Measurements from ENCODE around the gene DYRK1A.

Gene DYRK1A

DNA sequence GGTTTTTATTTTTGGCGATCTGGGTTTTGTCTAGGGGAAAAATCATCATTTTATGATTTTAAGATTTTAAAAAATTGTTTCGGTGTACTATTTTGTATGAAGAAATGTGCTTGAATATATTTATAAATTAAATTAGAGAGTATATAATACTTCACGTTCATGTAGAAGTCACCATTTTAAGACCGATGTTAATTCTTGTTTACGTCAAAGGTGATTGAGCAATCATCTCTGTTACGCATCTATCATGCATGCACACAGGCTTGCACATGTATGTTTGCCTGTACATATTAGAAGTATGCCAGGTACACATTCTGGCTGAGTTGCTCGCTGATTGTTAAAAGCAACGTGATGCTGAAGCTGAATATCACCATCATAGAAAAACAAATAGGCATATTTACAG lies 54.7 kb downstream of the DYRK1A start:
- DNase-seq, result no peak

DNA sequence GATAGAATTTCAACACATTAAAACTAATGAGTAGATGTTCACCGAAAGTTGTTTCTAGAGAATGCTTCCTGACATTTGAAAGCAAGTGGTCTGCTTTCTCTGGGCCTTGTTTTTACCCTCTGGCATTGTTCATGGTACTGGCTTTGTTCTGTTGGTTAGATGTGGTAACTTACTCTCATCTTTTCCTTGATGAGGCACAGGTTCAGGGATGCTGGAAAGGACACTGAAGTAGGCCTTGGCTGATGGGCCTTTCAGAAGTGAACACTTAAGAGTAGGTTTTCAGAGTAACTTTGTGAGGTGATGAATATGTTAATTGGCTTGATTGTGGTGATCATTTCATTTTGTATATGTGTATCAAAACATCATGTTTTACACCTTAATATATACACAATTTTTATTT lies 55.8 kb downstream of the DYRK1A start:
- no peak for DNase-seq

DNA sequence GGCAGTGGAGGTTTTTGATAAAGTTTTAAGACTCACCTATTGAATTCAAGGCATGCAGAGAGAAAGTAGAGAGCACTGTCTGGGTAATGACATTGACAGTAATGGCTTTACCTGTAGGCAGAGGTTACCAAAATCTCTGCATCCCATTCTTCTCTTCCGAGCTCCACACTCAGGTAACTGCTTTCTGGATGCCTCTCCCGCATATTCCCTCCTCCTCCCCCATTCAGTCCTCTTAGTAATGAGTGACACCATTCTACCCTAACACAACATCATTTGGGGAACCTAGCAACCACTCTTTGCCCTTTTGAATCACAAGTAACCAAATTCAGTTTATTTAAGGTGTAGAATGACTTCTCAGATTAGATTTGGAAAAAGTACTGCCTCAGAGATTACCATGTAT lies 56.5 kb downstream of the DYRK1A start:
- no peak for DNase-seq

DNA sequence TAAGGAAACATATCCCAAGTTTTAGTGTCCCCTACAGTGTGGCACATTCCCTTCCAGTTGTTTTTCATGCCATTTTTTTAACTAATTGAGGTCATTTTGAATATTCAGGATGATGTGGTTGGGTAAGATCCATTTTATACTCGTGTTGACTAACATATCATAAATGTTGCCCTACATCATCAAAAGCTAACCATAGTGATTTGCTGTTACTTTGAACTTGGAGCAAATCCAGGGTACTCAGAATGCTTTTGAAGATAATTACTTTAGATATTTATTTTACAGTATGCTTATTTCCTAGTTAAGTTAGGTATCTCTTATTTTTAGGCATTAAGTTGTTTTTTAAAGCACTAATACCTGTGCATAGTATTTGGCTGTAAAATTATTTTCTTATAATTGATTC lies 57.8 kb downstream of the DYRK1A start:
- no peak for DNase-seq

DNA sequence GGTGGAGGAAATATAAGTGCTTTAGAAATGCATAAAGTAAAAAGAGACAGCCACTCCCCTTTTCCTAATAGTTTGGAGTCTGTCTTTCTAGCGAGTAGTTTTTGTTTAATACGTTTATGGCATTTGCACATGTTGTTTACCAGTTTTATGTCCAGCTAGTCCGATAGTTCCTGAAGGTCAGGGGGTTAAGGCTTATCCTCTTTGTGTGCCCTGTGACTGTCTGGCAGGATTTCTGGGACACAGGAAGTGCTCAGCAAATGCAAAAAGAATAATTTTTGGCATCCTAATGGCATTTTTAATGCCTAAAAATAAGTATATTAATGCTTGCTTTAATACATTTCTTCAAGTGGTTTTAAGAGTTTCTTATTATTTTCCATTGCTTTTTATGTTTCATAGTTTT lies 58.4 kb downstream of the DYRK1A start:
- no peak for DNase-seq

DNA sequence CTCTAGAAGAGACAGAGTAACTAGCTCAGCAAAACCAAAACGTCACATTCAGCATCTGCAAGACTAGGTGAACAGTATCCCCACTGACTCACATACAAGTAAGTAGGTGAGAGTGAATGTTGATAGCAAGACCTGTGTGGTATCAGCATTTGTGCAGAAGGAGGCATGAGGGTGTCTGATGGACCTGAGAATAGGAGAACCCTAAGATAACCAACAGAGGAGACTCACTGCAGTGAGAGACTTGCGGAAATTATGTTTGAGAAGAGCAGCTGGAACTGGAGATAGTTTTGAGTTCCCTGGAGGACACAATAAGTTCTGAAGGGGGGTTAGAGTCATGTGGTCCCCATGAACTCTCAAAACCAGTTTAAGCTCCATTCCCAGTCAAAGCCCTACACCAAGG lies 59.1 kb downstream of the DYRK1A start:
- DNase-seq, result no peak

DNA sequence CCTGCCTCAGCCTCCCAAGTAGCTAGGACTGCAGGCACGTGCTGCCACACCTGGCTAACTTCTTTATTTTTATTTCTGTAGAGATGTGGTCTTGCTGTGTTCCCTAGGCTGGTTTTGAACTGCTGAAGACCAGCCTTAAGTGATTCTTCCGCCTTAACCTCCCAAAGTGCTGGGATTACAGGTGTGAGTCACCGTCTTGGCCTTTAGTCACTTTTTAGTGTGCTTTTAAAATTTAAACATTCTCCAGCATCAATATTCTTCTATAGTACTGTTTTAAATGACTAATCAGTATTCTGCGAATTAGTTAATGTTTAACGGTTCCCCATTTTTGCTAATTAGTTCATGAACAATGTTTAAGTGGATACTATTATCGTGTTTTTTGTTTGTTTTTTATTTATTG lies 60.6 kb downstream of the DYRK1A start:
- DNase-seq, result no peak

DNA sequence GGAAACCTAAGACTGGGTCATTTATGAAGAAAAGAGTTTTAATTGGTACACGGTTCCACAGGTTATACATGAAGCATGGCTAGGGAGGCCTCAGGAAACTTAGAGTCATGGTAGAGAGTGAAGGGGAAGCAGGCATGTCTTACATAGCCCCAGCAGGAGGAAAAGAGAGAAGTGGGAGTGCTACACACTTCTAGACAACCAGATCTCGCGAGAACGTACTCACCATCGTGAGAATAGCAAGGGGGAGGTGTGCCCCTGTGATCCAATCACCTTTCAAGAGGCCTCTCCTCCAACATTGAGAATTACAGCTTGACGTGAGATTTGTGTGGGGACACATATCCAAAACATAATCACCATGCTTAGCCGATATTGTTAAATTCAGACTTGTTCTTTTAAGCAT lies 62.8 kb downstream of the DYRK1A start:
- DNase-seq, result no peak

DNA sequence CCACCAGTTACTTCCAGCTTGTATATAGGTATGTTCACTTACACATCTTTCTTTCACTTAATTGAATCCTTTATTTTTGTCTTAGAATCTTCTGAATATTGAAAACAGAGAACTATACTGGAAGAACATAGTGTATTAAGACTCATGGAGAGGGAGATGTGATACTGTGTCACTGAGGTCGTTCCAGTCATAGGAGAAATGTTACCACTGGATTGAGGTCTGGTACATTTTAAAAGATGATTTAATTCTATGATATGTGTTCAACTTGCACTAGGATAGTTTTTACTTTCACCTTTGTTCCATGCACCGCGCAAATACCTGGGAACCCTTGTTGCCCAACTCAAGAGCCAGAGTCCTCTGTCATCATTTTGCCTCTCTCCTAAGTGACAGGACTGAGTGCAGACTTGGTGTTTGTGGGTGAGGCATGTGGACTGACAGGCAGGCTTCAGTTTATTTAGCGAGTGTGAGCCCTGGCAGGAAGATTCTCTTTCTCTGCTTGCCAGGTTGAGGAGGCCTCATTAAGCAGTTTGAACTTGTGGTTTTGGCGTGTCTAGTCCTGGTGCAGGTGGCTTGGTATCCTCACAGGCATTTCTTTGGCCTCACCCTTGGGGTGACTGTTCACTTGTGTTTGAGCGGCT lies 63.7 kb downstream of the DYRK1A start:
- DNase-seq, result no peak

DNA sequence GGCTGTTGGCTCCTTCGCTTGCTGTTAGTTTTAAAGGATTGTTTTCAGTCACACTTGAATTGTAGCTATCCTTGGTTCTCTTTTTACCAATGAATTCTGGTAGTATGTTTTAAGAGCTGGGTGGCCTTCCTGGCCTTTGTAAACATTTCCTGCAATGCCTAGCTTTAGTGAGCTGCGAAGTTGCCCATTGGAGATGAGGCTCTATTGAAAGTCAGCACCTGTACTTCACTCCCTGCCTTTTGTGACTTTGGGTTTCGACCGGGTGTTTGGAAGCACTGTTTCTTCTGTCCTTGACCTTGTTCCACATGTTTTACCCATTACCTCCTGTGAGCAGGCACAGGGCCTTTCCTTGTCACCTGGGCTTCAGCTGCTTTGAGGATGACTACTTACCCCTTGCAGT lies 64.7 kb downstream of the DYRK1A start:
- DNase-seq, result no peak

DNA sequence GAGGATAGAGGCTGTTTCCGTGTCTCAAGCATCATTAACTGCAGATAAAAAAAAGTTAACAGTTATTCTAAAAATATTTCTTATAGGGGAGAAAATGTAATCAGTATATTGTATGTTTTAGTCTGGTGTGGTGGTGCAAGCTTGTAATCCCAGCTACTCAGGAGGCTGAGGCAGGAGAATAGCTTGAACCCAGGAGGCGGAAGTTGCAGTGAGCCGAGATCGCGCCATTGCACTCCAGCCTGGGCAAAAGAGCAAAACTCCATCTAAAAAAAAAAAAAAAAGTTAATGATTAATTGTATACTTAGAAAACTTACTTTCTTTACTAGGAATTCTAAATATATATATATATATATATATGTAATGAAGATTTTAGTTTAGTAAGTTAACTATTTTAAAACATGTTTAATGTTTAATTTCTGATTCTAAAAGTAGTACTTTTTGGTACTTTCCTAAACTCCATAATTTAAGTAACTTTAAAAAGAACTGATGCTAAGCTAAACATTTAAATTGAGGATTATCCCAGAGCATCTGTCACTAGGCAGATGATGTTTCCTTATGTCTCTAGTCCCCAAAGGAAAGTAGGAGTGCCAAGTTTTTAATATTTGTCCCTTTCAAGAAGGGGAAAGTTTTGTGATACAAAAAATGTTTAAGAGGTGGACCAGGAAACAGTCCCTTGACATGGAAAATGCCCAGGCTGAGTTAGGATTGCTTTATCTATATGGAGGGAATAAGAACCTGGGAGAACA lies 66.3 kb downstream of the DYRK1A start:
- DNase-seq, result no peak

DNA sequence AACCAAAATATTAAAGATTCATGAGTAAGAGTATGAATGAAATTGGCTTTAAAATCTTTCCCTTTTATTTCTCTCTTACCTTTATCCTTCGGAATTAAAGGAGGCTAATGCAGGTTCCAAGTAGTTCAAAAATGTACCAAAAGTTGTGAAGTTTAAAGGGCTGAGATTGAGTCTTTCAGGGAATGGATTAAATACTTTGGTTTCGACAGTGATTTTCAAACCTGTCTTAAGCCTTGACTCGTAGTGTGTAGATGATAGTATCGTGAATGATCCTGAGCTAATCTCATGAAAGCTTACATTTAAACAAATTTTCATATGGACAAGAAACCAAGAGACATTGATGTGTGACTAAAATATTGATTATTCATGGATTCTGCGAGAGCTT lies 66.9 kb downstream of the DYRK1A start:
- no peak for DNase-seq

DNA sequence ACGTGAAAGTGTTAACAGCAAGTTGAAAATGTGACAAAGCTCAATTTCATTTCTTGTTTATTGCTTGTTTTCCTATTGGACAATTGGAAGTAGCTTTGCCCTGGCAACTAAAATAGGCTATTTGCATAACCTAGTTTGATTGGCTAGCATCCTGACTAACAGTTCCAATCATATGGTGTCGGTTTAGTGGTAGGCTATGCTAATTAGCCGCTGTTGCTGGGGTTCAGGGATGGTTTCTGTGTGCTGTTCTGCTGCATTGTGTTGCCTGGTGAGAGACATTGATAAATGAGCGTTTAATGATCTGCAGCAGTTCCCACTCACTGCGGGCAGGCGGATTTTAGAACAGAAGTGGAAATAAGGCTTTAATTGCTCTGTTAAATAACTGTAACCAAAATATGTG lies 68.5 kb downstream of the DYRK1A start:
- peak; percentile 34 for DNase-seq

DNA sequence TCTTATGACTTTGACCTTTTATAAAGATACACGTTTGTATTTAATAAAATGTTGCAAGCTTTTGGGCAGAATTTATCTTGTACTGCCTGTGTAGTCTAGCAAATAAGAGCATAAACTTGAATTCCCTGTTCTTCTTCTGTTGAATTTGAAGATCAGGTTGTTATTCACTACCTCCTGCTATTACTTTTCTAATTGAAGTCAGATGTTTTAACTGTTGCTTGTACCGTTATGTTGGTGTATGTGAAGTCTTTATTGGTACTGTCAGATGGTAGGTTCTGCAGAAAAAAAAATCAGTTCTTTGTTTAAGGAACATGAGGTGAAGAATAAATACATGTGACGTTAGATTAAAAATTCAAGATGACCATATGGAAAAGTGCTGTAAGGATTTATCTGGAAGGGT lies 69.1 kb downstream of the DYRK1A start:
- no peak for DNase-seq

DNA sequence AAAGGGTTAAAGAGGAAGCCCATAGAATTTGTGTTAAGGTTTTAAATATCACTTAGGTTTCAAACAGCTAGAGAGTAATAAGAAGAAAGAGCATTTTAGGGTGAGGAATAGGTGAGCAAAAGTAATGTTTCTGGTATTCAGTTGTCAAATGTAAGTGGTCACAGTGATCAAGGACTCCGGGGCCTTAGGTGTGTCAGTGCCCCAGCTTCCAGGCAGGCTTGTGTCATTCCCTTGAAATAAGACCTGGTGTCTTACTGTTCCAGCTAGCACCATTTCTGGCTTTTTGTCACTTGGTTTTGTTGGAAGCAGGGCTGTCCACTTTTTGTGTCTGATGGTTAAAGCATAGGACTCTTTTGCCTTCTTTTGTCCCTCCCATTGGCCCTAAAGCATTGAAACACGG lies 69.6 kb downstream of the DYRK1A start:
- no peak for DNase-seq

DNA sequence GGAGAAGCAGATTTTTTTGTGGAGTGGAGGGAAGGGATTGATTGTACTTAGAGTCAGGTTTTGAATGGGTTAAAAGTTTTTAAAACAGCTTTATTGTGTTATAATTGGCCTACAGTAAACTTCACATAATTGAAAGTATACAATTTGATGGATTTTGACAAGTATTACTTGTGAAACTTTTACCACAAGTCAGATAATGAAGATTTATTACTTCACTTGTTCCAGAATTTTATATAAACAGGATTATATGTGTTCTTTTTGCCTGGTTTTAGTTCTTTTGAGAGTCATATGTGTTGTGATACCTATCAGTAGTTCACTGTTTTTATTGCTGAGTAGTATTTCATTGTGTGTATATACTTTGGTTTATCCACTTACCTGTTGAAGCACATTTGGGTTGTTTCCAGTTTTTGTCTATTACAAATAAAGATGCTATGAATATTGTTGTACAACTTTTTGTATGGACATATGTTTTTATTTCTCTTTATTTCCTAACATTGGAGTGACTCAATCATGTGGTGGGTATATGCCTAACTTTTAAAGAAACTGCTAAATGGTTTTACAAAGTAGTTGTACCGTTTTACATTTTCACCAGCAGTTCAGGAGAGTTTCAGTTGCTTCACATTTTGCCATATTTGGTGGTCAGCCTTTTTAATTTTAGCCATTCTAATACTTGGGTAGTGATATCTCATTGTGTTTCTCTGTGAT lies 71.0 kb downstream of the DYRK1A start:
- no peak for DNase-seq

DNA sequence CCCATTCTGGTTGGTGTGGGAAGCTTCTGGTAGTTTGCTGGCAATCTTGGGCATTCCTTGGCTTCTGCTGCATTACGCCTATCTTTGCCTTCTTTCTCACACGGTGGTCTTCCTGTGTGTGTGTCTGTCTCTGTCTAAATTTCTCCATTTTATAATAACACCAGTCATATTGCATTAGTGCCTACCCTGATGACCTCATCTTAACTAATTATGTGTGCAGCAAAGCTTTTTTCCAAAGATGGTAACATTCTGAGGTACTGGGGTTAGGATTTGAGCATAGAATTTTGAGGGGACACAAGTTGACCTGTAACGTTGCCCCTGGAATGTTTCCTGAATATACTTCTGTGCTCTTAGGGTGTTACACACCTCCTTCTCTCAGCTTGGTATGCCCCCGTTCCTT lies 77.1 kb downstream of the DYRK1A start:
- no peak for DNase-seq

DNA sequence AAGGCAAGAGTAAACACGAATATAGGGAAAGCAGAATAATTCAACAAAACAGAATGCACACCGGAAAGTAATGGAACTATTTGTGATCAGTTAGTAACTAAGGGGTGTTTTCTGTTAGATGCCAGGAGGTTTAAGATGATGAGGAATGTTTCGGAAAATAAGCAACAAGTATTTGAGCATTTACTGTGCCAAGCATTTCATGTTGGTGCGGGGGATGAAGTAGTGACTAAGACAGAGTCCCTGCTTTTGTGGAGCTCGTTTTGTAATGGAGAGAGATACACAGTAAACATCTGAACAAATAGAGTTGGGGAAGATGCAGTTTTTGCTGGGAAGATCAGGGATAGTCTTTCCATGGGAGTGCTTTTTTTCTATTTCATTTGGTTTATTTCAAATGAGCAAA lies 78.7 kb downstream of the DYRK1A start:
- DNase-seq, result no peak

DNA sequence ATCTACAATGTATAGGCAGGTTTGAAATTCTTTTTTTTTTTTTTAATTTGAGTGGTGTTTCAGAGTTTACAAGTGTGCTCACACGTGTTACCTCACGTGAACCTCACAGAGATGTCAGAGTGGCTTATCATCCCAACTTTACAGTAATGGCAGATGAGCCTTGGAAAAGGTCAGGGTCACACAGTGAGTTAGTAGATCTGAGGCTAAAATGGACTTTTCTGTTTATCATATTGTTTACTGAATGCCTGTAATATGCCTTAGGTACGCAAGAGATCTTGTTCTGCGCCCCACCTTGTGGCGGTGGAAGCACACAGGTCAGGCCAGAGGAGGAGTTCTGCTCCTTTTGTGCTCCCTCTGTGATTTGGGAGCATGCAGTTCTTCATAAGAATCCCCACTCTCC lies 80.0 kb downstream of the DYRK1A start:
- DNase-seq, result no peak

DNA sequence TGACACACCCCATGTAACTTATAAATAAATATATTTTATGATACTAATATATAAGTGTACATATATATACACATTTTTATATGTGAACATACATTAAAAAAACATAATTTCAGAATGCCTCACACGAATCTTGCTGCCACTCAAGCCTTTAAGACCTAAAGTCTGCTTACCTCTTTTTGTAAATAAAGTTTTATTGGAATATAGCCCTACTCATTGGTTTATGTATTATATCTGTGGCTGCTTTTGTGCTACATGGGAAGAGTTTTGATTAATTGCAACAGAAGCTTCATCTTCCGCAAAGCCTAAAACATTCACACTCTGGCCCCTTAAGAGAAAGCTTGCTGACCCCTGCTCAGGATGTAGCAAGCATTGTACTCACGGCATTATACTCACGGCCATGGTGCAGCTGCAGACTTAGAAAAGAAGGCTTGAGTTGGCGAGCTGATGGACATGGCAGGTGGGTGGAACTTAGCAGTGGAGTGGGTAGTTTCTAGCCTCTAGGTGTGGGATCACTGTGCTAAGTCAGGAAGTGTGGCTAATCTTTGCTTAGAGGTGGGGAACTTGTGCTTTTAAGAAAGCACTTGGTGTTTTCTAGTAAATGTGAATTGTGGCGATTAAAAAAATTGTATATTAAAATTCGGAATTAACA lies 80.8 kb downstream of the DYRK1A start:
- no peak for DNase-seq

DNA sequence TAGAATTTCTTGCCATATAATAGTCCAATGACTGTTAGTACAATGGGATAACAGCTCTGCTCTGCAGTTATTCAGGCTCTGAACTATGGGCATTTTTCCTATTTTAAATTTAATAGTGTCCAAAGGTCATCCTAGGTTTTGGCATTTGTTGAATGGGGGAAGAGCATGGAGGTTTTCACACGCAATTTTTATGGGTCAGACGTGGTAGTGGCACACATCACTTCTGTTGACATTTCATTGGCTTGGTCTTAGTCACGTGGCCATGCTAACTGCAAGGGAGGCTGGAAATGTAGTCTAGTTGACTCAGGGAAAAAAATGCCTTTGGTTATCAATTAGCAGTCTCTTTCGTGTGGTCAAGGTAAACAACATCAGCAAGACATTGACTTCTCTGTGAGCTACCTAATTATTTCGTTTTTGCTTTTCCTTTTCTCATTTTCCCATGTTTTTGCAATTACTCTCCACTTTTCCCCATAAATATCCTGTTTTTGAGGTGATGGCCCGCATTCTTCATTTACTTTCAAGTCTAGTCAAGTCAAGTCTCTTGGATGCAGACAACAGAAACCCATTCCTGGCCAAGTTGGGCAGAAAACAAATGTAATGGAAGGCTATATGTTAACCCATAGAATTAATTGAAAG lies 82.8 kb downstream of the DYRK1A start:
- DNase-seq, result no peak

DNA sequence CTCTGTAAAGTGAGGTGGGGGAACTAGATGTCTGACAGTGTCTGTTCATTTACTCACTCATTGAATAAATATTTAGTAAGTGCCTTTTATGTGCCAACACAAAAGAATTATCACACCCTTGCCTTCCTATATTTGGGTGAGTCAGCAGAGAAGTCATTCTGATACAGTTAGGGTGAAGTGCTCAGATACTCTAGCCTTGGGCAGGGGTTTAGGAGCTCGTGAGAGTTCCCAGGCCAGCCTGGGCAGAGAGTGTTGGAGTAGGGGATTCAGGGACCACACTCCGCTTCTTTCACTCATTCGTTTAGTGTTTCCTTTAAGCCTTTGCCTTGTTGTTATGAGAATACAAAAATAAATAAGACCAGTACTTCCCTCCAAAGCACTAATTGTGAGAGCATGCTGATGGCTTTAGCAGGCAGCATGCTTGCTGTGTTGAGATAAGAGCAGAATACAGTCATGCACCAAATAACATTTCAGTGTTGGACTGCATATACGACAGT lies 83.9 kb downstream of the DYRK1A start:
- DNase-seq, result no peak

DNA sequence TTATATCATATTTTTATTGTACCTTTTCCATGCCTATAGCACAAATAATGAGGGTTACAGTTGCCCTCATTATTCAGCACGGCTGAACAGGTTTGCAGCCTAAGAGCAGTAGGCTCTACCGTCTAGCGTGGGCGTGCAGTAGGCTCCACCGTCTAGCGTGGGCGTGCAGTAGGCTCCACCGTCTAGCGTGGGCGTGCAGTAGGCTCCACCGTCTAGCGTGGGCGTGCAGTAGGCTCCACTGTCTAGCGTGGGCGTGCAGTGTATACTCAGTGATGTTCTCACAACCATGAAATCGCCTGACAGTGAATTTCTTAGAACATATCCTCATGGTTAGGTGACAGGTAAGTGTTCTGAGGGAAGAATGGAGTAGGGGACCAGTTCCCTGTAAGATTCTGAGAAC lies 84.9 kb downstream of the DYRK1A start:
- no peak for DNase-seq
